ENCODE measurements around the gene CALCOCO2. TPM values are rescaled to one million over a fixed set of nuclear protein-coding genes. Genes with fewer than 3 reads are reported as not detected.
"Not testable (repeated sequence)": the region's sequence is repeated elsewhere in the genome, so short reads cannot be mapped to it uniquely, and the experiment has no call there.

The CALCOCO2 gene
- total and polyA plus RNA-seq, 2 of the 13 experiments (the other 11 are each of a cell fraction or from before 2014, with no cell fraction given), result 72.9 to 111 TPM

- no peak for TF ChIP-seq KLF12 (CRISPR knock-in tag; IDR thresholded peaks at IDR 0.05; ENCODE audit: borderline replicate concordance)
Measured at GRCh38 chr17:48835971-48836370, 5.1 kb downstream of the CALCOCO2 start (continued).

- ATAC-seq; BruUV-seq (replicated peaks); H2AFZ ChIP-seq (ENCODE audit: low read length); H3K9ac ChIP-seq (ENCODE audit: insufficient read depth, low read depth, low read length); H4K20me1 ChIP-seq (ENCODE audit: insufficient read depth, low read length); H3K4me2 ChIP-seq (ENCODE audit: low read depth, low read length); H3K4me3 ChIP-seq (replicated peaks in 1 of 3; ENCODE audit: insufficient read depth in 1 of 3, low read depth in 2 of 3, low read length in 3 of 3); intact Hi-C loops (cut with micrococcal nuclease; ENCODE audit: unreplicated experiment); CTCF ChIA-PET (ENCODE audit: low intra/inter-chr PET ratio, low total read pairs); DNase-seq (ENCODE audit: low spot score); in situ Hi-C loops (cut with HindIII; ENCODE audit: extremely low pct_ligation_motif_present, low pct_unique_long_range_greater_than_20kb); H3K9me3 ChIP-seq (ENCODE audit: low read length); H3K27me3 ChIP-seq (ENCODE audit: control insufficient read depth in 1 of 2, insufficient read depth in 2 of 2, low read length in 2 of 2); FAIRE-seq; H3K27ac ChIP-seq (ENCODE audit: extremely low read length, insufficient read depth, low read length): not testable (repeated sequence)
- POLR2A ChIA-PET, result interaction anchor here (1.4 kb wide), 1 partner anchor 34 kb away, joined by 3 read pairs; no protein-coding TSS in a partner anchor
- peaks cover 24% of the 10 kb centered on the region for H3K4me1 ChIP-seq (ENCODE audit: insufficient read depth, low read length)
- H3K36me3 ChIP-seq (replicated peaks in 1 of 2; ENCODE audit: control insufficient read depth in 1 of 2, insufficient read depth in 2 of 2, low read length in 2 of 2), result peaks cover 1 to 16% of the 10 kb centered on the region in 2 experiments; a peak in 4 of 5 replicates
- H3K79me2 ChIP-seq (ENCODE audit: insufficient read depth, low read length), result peaks cover 36% of the 10 kb centered on the region
- WGBS (ENCODE audit: low lambda C conversion rate), result 99% methylated on average over 4 of the region's 4 CpGs
Measured at GRCh38 chr17:48837458-48837857, 6.6 kb downstream of the CALCOCO2 start.

- ATAC-seq, result no peak
- in situ Hi-C loops (cut with HindIII; ENCODE audit: extremely low pct_ligation_motif_present, low pct_unique_long_range_greater_than_20kb) (no loop called here), intact Hi-C loops (cut with micrococcal nuclease; ENCODE audit: unreplicated experiment) (no loop called here)
- Histone ChIP-seq H3K36me3 (replicated peaks in 1 of 2; ENCODE audit: control insufficient read depth in 1 of 2, insufficient read depth in 2 of 2, low read length in 2 of 2) (peaks cover 6 to 36% of the 10 kb centered on the region in 2 experiments), H3K4me3 (replicated peaks in 1 of 3; ENCODE audit: insufficient read depth in 1 of 3, low read depth in 2 of 3, low read length in 3 of 3) (no peak overlapping the region), H4K20me1 (ENCODE audit: insufficient read depth, low read length) (no peaks in the 10 kb centered on the region), H3K27ac (ENCODE audit: extremely low read length, insufficient read depth, low read length) (no peak overlapping the region), H2AFZ (ENCODE audit: low read length) (no peak overlapping the region), H3K9me3 (ENCODE audit: low read length) (no peaks in the 10 kb centered on the region), H3K4me1 (ENCODE audit: insufficient read depth, low read length) (0 out of 2 replicates have a peak, but pooled peaks cover 8% of the 10 kb centered on the region), H3K4me2 (ENCODE audit: low read depth, low read length) (no peak overlapping the region), H3K27me3 (ENCODE audit: control insufficient read depth in 1 of 2, insufficient read depth in 2 of 2, low read length in 2 of 2) (no peaks in the 10 kb centered on the region), H3K9ac (ENCODE audit: insufficient read depth, low read depth, low read length) (no peak overlapping the region), H3K79me2 (ENCODE audit: insufficient read depth, low read length) (peaks cover 16% of the 10 kb centered on the region)
- ChIA-PET POLR2A (no interaction called here), CTCF (ENCODE audit: low intra/inter-chr PET ratio, low total read pairs) (no interaction called here)
- no TSS peak for BruUV-seq (replicated peaks)
- 92% methylated on average over 3 of the region's 3 CpGs for WGBS (ENCODE audit: low lambda C conversion rate)
- no peak for FAIRE-seq
- no peak for DNase-seq (ENCODE audit: low spot score)
- no peak for TF ChIP-seq CHCHD3 (CRISPR knock-in tag; IDR thresholded peaks at IDR 0.05)
- TF ChIP-seq TEAD3 (CRISPR knock-in tag; optimal IDR thresholded peaks at IDR 0.05; ENCODE audit: borderline replicate concordance), result no peak
- TF ChIP-seq ZNF644 (CRISPR knock-in tag; IDR thresholded peaks at IDR 0.05; ENCODE audit: low read depth), result no peak
- TF ChIP-seq STAG1 (CRISPR knock-in tag; IDR thresholded peaks at IDR 0.05), result no peak
- no peak for TF ChIP-seq RARG (CRISPR knock-in tag; IDR thresholded peaks at IDR 0.05; ENCODE audit: low read depth)
- no peak for TF ChIP-seq ARNTL (CRISPR knock-in tag; IDR thresholded peaks at IDR 0.05)
- no peak for TF ChIP-seq SMAD1 (CRISPR knock-in tag; IDR thresholded peaks at IDR 0.05; ENCODE audit: borderline replicate concordance, low read depth)
- TF ChIP-seq SIX1 (CRISPR knock-in tag; IDR thresholded peaks at IDR 0.05; ENCODE audit: borderline replicate concordance), result no peak
- TF ChIP-seq TFAP4 (IDR thresholded peaks at IDR 0.05; ENCODE audit: borderline replicate concordance, low read depth), result no peak
- no peak for TF ChIP-seq ZNF556 (CRISPR knock-in tag; IDR thresholded peaks at IDR 0.05; ENCODE audit: borderline replicate concordance)
- no peak for TF ChIP-seq PRDM10 (CRISPR knock-in tag; IDR thresholded peaks at IDR 0.05; ENCODE audit: low read depth)
Measured at GRCh38 chr17:48840441-48840840, 9.6 kb downstream of the CALCOCO2 start.
